Hematopoietic multipotent progenitor cell treated with erythropoietin and hydrocortisone succinate and interleukin-3 and kit ligand, for 15 days (in vitro differentiated cells): Measurements from ENCODE around the gene KBTBD13.
A peak's percentile ranks its signal among the peaks of the same experiment; 100 is the strongest.
"Not testable (repeated sequence)": the region's sequence is repeated elsewhere in the genome, so short reads cannot be mapped to it uniquely, and the experiment has no call there.

Experiments
- DNase-seq: peaks from one replicate; pipeline ENCODE4 v3.0.0-alpha.2; 2015; ENCODE audit warnings: low spot score

The KBTBD13 gene

DNA sequence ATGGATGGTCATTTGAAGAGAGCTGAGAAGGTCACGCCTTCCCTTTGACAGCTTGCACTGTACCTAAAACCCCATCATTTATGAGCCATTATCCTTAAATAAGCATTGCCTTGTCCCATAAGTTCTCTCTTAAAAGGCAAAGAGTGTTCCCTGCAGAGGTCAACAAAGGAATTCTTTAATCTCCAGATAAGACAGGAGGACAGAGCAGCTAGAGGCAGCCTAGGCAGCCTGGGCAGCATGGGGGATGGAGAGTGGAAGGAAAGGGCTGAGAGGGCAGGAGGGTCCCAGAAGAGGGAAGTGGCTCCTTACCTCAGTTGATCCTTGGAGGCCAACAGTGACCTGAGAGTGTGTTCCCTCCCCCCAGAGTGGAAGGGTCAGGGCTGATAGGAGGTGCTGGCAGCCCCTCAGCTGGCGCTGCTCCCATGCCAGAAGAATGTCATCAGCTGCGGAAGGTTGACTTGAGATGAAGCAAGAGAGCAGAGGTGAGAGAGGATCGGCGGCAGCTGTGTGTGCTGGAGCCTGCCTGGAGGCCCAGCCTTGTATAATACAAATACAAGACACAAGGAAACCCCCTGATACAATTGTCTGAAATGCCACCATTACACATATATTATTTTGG lies 12.8 kb downstream of the KBTBD13 start:
- no peak for DNase-seq

GRCh38 chr15:65091946-65092770 lies 15.6 kb downstream of the KBTBD13 start:
- no peak for DNase-seq

GRCh38 chr15:65092911-65093792 lies 16.6 kb downstream of the KBTBD13 start:
- no peak for DNase-seq

DNA sequence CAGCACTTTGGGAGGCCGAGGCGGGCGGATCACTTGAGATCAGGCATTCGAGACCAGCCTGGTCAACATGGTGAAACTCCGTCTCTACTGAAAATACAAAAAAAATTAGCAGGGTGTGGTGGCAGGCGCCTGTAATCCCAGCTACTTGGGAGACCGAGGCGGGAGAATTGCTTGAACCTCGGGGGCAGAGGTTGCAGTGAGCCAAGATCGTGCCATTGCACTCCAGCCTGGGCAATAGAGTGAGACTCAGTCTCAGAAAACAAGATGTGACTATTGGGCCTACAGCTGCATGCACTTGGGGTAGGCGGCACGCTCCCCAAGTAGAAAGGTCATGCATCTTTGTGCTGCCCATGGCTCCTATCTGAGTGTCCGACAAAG lies 17.2 kb downstream of the KBTBD13 start:
- not testable (repeated sequence) for DNase-seq

DNA sequence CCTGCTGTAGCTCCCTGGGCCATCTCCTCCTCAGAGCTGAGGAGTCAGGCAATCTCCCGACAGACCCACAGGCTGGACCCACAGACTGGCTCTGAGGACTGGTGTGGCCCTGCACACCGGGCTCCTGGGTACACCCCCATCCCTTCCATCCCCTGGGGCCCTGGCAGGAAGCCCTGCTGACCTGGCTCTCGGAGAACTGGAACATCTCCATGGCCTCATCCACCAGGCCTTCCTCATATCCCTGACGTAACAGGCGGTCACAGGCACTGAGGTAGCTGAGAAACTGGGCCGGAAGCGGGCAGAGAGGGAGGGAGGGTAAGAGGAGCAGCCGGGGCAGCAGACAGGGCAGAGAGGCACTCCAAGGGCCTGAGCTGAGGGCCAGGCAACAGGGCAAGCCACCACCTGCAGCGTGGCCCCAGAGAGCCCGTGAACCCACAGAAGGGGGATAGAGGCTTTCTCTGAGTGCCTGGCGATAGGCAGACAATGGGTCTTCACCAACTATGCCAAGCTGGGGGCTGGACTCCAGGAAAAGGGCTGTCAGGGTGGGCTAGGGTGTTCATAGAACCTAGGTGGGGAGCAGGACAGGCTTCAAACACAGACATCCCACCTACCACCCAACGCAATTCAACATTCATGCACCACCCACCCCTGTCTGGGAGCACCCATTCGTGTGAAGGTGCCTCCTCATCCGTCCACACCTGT lies 17.9 kb downstream of the KBTBD13 start:
- DNase-seq: no peak

GRCh38 chr15:65095011-65095746 lies 18.6 kb downstream of the KBTBD13 start:
- DNase-seq: no peak

GRCh38 chr15:65095747-65096104 lies 19.2 kb downstream of the KBTBD13 start:
- no peak for DNase-seq

DNA sequence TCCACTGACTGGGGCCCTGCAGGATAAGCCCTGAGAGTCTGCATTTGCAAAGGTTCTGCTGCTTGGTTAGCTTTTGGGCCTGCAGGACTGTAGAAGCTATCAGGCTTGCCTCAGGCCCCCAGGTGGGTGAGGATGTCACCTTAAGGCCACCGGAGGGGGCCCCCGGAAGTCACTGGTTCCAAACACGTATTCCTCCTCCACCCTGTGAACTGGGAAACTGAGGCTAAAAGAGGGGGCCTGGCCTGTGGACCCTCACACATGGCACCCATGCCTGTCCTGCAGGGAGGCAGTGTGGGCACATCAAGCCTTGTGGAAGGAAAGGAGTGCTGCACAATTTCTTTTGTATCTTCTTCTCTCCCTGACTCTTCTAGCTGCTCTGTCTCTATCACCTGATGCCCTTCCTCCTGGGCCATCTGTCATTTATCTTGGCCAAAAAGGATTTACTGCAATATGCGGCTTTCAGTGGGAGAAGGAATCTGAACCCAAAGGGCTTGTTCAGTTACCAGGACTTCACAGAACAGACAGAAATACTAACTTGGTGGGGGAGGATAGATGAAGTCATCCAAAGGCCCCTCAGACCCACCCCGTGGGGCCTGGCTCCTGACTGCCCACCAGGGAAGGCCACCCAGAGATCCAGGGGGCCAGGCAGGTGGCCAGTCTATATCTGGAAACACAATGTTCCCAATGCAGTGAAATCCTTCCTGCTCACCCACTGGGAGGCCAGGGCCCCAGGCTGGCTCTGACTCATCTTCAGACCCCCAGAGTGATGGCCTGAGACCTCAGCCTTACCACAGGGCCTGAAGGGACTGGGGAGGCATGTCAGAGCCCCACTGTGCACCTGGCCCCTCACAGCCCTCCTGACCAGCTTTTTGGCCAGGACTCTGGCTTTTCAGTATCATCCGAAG lies 20.2 kb downstream of the KBTBD13 start:
- DNase-seq: no peak

GRCh38 chr15:65097651-65098263 lies 21.2 kb downstream of the KBTBD13 start:
- no peak for DNase-seq

GRCh38 chr15:65099336-65099735 lies 22.8 kb downstream of the KBTBD13 start:
- no peak for DNase-seq

- not testable (repeated sequence) for DNase-seq
Measured at GRCh38 chr15:65099801-65100200, 23.3 kb downstream of the KBTBD13 start.

GRCh38 chr15:65100442-65100841 lies 23.9 kb downstream of the KBTBD13 start:
- no peak for DNase-seq

GRCh38 chr15:65101411-65101890 lies 24.9 kb downstream of the KBTBD13 start:
- DNase-seq: peak; percentile 43

DNA sequence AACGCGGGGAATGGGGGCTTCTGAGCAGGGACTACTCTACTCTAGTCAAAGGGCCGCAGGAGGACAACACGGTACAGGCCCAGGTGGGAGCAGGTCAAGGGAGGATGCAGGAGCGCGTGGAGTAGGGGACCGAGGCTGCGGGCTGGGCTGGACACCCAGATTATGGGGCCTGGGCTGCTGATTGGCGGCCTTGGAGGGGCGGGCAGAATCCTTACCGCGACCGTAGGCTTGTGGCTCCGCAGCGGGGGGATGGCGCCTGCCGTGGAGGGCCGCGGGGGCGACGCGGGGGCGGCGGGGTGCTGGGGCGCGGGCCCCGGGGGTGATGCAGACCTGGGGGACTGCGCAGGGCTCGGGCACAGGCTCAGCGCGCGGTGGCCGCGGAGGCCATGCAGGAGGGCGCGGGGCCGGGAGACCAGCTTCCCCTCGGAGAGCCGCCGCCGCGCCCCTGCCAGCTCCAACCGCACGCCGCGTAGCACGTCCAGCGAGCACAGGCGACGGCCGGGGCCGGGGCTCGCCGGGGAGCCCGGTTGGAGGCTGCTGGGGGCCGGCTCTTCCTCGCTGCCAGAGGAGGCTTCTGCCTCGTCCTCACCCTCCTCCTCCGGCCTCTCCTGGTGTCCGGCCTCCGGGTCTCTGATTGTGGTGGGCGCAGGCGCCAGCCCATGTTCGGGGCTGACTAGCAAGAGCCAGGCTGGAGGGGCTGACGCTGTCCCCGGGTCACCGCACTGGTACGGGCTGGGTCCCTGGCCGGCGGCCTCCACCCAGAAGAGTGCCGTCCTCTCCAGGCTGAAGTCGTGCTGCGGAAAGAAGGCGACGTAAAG lies 25.6 kb downstream of the KBTBD13 start:
- no peak for DNase-seq

GRCh38 chr15:65102912-65103311 lies 26.4 kb downstream of the KBTBD13 start:
- DNase-seq: no peak

GRCh38 chr15:65105038-65105437 lies 28.5 kb downstream of the KBTBD13 start:
- DNase-seq: no peak

DNA sequence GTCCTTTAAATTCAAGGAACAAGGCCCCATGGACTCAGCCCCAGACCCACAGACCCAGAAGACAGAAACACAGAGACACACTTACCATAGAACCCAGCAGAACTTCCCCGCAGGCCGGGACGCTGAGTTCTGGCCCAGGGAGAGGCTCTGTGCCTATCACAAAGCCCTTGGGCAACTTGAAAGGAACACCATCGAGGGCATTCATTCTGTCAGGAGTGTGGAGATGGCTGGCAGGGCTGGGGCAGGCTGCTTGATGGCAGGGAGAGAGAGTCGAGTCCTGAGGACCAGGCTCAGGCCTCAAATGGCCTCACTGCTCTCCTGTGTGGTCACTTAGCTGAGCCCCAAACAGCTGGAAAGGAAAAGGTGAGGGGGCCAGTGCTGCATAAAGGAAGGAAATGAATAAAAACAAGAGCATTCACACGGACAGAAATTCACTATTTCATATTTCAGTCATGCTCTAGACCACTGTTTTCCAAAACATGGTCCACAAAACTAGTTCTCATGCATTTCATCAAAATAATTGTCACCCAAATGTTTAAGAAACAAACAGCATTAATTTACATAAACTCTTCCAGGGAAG lies 29.6 kb downstream of the KBTBD13 start:
- DNase-seq: no peak

DNA sequence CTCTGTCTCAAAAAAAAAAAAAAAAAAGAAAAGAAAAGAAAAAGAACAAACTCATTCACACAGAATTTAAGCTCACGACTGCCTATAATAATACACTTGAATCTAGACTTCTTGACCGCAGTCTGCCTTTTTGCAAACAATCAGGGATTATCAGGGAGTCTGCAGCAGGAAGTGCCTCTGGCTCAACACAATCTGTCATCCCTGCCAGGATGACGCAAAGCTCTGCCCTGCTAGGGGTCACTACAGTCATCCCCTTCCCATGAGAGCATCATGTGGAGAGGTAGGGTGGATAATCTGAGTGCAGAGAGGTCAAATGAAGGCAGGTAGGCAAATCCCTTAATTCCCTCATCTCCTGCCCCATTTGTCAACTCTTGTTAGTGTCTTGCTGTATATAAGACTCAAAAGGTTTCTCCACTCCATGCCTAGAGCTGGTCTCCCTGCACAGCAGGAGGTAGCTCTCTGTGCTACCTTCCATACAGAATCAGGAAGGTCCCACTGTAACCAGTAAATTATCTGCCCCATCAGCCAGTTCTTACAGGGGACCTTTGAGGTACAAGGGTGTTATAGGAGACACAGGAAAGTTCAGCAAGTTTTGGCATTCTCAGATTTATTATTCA lies 34.2 kb downstream of the KBTBD13 start:
- no peak for DNase-seq
